HepG2 (cell line): ENCODE measurements around the gene TPRA1. TPM values are rescaled to one million over a fixed set of nuclear protein-coding genes. Genes with fewer than 3 reads are reported as not detected.
A peak's percentile ranks its signal among the peaks of the same experiment; 100 is the strongest.

ENCODE experiments used
- ATF2 ChIP-seq: sonication (generic); formaldehyde crosslinking; IDR thresholded peaks from 2 replicates; pipeline ENCODE4 v1.4.0; 2020; ENCODE audit warnings: missing genetic modification reagents
- CC2D1A ChIP-seq: sonication (generic); formaldehyde crosslinking; IDR thresholded peaks from 2 replicates; pipeline ENCODE4 v1.8.1; 2023; ENCODE audit warnings: mild to moderate bottlenecking, missing genetic modification reagents
- CENPBD1 ChIP-seq: sonication (generic); formaldehyde crosslinking; IDR thresholded peaks from 2 replicates; pipeline ENCODE4 v1.8.0; 2022; ENCODE audit warnings: missing genetic modification reagents, low read depth, mild to moderate bottlenecking, borderline replicate concordance
- DR1 ChIP-seq: sonication (generic); formaldehyde crosslinking; IDR thresholded peaks from 2 replicates; pipeline ENCODE4 v1.8.0; 2021; ENCODE audit warnings: mild to moderate bottlenecking, missing genetic modification reagents, inconsistent platforms
- E2F5 ChIP-seq: sonication (generic); formaldehyde crosslinking; conservative IDR thresholded peaks from 2 replicates; pipeline ENCODE4 v1.4.0; 2020; ENCODE audit warnings: missing genetic modification reagents
- FOXM1 ChIP-seq: sonication (generic); formaldehyde crosslinking; IDR thresholded peaks from 2 replicates; pipeline ENCODE4 v1.5.0; 2020; ENCODE audit warnings: missing genetic modification reagents
- HNRNPK ChIP-seq: fragments of 200-400 bp; formaldehyde crosslinking; IDR thresholded peaks from 2 replicates; pipeline ENCODE4 v1.6.1; 2018; ENCODE audit warnings: low read length, low read depth, moderate library complexity, mild to moderate bottlenecking; ENCODE audit not compliant: poor library complexity, severe bottlenecking
- KAT2B ChIP-seq: fragments of 150-350 bp; IDR thresholded peaks from 2 replicates; pipeline ENCODE4 v1.6.1; 2014; ENCODE audit warnings: low read depth, low read length, borderline replicate concordance
- KLF16 ChIP-seq, 2 experiments: sonication (generic) in 1 of 2; formaldehyde crosslinking in 1 of 2; IDR thresholded peaks; 2 replicates each; pipeline versions ENCODE4 v1.6.1 to v1.8.0; 2016 to 2023; ENCODE audit warnings: missing genetic modification reagents in 2 of 2, missing compliant biosample characterization in 1 of 2
- MZF1 ChIP-seq: sonication (generic); formaldehyde crosslinking; IDR thresholded peaks from 2 replicates; pipeline ENCODE4 v1.8.1; 2023; ENCODE audit warnings: mild to moderate bottlenecking, missing genetic modification reagents, borderline replicate concordance
- PHF21A ChIP-seq: sonication (generic); formaldehyde crosslinking; IDR thresholded peaks from 2 replicates; pipeline ENCODE4 v1.5.0; 2020; ENCODE audit warnings: mild to moderate bottlenecking, missing genetic modification reagents
- POLR2AphosphoS2 ChIP-seq: IDR thresholded peaks from 2 replicates; pipeline ENCODE4 v1.6.1; 2011; ENCODE audit warnings: low read depth, low read length, improper control_type of control experiment
- POLR2AphosphoS5 ChIP-seq: IDR thresholded peaks from 2 replicates; pipeline ENCODE4 v1.6.1; 2012; ENCODE audit warnings: low read depth, low read length
- TCF12 ChIP-seq, 2 experiments: fragments of 450-650 bp in 1 of 2; sonication (generic) in 1 of 2; formaldehyde crosslinking in 1 of 2; IDR thresholded peaks; 2 replicates each; pipeline versions ENCODE4 v1.6.1 to v1.8.0; 2017 to 2022; ENCODE audit warnings: antibody characterized with exemption in 1 of 2, mild to moderate bottlenecking in 1 of 2, missing genetic modification reagents in 1 of 2, moderate library complexity in 1 of 2
- TFAP4 ChIP-seq: sonication (generic); IDR thresholded peaks from 2 replicates; pipeline ENCODE4 v1.6.1; 2016; ENCODE audit warnings: low read depth, borderline replicate concordance
- TFDP1 ChIP-seq: IDR thresholded peaks from 2 replicates; pipeline ENCODE4 v1.6.1; 2016; ENCODE audit warnings: missing compliant biosample characterization, missing genetic modification reagents, borderline replicate concordance
- ZBTB1 ChIP-seq: sonication (generic); formaldehyde crosslinking; IDR thresholded peaks from 2 replicates; pipeline ENCODE4 v1.4.0; 2020; ENCODE audit warnings: missing genetic modification reagents, borderline replicate concordance
- ZBTB38 ChIP-seq: sonication (generic); formaldehyde crosslinking; IDR thresholded peaks from 2 replicates; pipeline ENCODE4 v1.5.1; 2020; ENCODE audit warnings: mild to moderate bottlenecking, missing genetic modification reagents
- ZFP90 ChIP-seq: sonication (generic); formaldehyde crosslinking; IDR thresholded peaks from 2 replicates; pipeline ENCODE4 v1.8.0; 2022; ENCODE audit warnings: missing genetic modification reagents, mild to moderate bottlenecking, inconsistent platforms, borderline replicate concordance
- ZNF225 ChIP-seq: sonication (generic); formaldehyde crosslinking; IDR thresholded peaks from 2 replicates; pipeline ENCODE4 v1.4.0; 2020; ENCODE audit warnings: mild to moderate bottlenecking, missing genetic modification reagents
- ZNF274 ChIP-seq: sonication (generic); formaldehyde crosslinking; IDR thresholded peaks from 2 replicates; pipeline ENCODE4 v1.5.1; 2020; ENCODE audit warnings: mild to moderate bottlenecking, missing genetic modification reagents
- ZNF3 ChIP-seq: IDR thresholded peaks from 2 replicates; pipeline ENCODE4 v1.7.0; 2017; ENCODE audit warnings: inconsistent platforms
- ZNF350 ChIP-seq: sonication (generic); formaldehyde crosslinking; IDR thresholded peaks from 2 replicates; pipeline ENCODE4 v1.4.0; 2020; ENCODE audit warnings: mild to moderate bottlenecking, low read depth, missing genetic modification reagents, borderline replicate concordance
- polyA plus RNA-seq, 8 experiments: library from polyadenylated mRNA; depleted of rRNA in 3 of 8; stranded (reverse) in 7 of 8; unstranded in 1 of 8; fragments of >200 nt; fragmentation: Illumina TruSeq in 4 of 8; extraction: Trizol in 4 of 8; gene quantifications; 2 replicates each; pipeline versions ENCODE4 v1.2.1 to v1.2.3, GENCODE V29; 2011 to 2016; ENCODE audit warnings: low read depth in 4 of 8, missing spikeins in 1 of 8, mixed read lengths in 1 of 8; ENCODE audit not compliant: insufficient read depth in 1 of 8
- total RNA-seq, 5 experiments: library from RNA; depleted of rRNA; stranded (reverse); fragments of >200 nt; fragmentation: Illumina TruSeq; extraction: Trizol; gene quantifications; 2 replicates each; pipeline ENCODE4 v1.2.3, GENCODE V29; 2016; ENCODE audit warnings: low read depth in 1 of 5

TPRA1 gene
- total and polyA plus RNA-seq, 2 of the 13 experiments (the other 11 are each of a cell fraction or from before 2014, with no cell fraction given) = 25.4 to 25.8 TPM

GRCh38 chr3:127628788-127629466 lies 38.4 kb upstream of the TPRA1 start, which contains the start of gene PODXL2 (continued):
- TF ChIP-seq ZFP90 (CRISPR knock-in tag) (0 out of 2 replicates have a peak, but pooled peaks have one; percentile 43), TFAP4 (no peak), POLR2AphosphoS5 (no peak), POLR2AphosphoS2 (no peak), KLF16 (CRISPR knock-in tag; IDR thresholded peaks at IDR 0.05) (peak in 1 of 2 experiments; percentile 42; a peak in 1 of 4 replicates), ZBTB38 (CRISPR knock-in tag) (peak; percentile 56; the same call in 1 of the 2 replicates), TFDP1 (CRISPR knock-in tag) (peak; percentile 99), ZNF274 (CRISPR knock-in tag) (peak; percentile 75; the same call in 1 of the 2 replicates), ZNF225 (CRISPR knock-in tag) (0 out of 2 replicates have a peak, but pooled peaks have one; percentile 58), FOXM1 (CRISPR knock-in tag) (no peak), HNRNPK (no peak), DR1 (CRISPR knock-in tag) (peak; percentile 33; the same call in 1 of the 2 replicates), ATF2 (CRISPR knock-in tag) (no peak), CENPBD1 (CRISPR knock-in tag) (no peak; the same call in 1 of the 2 replicates), ZNF3 (0 out of 2 replicates have a peak, but pooled peaks have one; percentile 13), MZF1 (CRISPR knock-in tag) (no peak), KAT2B (no peak), E2F5 (CRISPR knock-in tag) (no peak), TCF12 (IDR thresholded peaks at IDR 0.05) (no peak), TCF12 (CRISPR knock-in tag; IDR thresholded peaks at IDR 0.05) (no peak), ZNF350 (CRISPR knock-in tag) (0 out of 2 replicates have a peak, but pooled peaks have one; percentile 24), PHF21A (CRISPR knock-in tag) (no peak), ZBTB1 (CRISPR knock-in tag) (no peak), CC2D1A (CRISPR knock-in tag) (no peak)
